D721Med (cell line): ENCODE results near the gene NLGN4X.

Experiments used
- DNase-seq: peaks from one replicate; pipeline ENCODE4 v3.0.0; 2011; ENCODE audit warnings: low spot score; ENCODE audit not compliant: insufficient read length
- FAIRE-seq: peaks from 2 replicates; lab custom pipeline; 2011; peaks lifted over from hg19 to GRCh38; lab: Jason Lieb, UNC
- TF ChIP-seq, protein P1 (sequence below): IDR thresholded peaks from 2 replicates; pipeline ENCODE4 v1.5.1; 2012; ENCODE audit warnings: mild to moderate bottlenecking, control low read depth; ENCODE audit not compliant: insufficient read depth; ENCODE audit errors: missing control alignments

Gene NLGN4X

DNA sequence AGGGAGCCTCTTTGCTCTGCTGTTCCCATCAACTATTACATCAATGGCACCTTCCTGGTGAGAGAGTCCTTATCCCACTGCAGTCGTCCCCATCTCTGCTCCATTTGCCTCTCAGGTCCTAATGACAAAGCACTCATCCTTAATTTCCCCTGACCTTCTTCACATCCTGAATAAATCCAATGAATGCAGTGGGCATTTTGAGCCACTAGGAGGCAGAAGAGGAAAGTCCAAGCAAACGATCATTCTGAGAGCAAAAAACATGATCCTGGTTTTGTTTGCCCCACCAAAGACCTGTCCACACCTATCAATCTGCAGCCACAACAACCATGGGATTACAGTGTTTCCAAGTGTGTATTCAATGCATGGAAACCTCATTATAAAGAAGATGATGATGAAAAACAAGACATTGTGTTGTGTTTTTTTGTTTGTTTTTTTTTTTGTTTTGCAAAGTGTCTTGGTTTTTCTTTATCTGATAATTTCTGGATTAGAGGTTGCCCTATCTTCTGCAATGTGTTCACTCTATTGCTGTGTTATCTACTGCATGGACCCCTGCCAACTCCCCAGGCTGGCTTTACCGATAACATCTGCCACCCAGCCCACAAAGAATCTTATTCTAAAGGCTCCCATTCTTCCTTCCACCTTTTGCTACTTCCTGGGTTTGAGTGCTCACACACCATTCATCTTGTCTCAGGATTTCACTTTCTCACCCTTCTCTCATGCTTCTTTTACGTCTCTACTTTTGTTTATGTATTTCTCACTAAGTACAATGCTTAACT lies 207.2 kb downstream of the NLGN4X start:
- DNase-seq (no peak), FAIRE-seq (peak; percentile 76)
- TF ChIP-seq, protein P1, sequence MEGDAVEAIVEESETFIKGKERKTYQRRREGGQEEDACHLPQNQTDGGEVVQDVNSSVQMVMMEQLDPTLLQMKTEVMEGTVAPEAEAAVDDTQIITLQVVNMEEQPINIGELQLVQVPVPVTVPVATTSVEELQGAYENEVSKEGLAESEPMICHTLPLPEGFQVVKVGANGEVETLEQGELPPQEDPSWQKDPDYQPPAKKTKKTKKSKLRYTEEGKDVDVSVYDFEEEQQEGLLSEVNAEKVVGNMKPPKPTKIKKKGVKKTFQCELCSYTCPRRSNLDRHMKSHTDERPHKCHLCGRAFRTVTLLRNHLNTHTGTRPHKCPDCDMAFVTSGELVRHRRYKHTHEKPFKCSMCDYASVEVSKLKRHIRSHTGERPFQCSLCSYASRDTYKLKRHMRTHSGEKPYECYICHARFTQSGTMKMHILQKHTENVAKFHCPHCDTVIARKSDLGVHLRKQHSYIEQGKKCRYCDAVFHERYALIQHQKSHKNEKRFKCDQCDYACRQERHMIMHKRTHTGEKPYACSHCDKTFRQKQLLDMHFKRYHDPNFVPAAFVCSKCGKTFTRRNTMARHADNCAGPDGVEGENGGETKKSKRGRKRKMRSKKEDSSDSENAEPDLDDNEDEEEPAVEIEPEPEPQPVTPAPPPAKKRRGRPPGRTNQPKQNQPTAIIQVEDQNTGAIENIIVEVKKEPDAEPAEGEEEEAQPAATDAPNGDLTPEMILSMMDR = peak; percentile 77

DNA sequence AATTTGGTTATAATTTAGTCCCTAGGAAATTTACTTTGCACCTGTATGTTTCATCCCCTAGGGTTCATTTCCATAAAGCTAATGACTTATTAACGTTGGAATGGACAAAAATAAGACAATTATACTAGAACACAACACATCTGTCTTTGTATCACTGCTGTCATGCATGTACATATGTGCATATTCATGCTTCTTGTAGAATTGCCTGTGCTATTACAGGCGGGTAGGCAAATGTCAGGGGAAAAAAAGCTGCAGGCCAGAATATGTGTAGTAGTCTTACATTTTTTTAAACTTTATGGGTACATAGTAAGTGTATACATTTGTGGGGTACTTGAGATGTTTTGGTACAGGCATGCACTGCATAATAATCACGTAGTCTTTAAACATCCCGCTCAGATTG lies 209.6 kb downstream of the NLGN4X start:
- no peak for FAIRE-seq

DNA sequence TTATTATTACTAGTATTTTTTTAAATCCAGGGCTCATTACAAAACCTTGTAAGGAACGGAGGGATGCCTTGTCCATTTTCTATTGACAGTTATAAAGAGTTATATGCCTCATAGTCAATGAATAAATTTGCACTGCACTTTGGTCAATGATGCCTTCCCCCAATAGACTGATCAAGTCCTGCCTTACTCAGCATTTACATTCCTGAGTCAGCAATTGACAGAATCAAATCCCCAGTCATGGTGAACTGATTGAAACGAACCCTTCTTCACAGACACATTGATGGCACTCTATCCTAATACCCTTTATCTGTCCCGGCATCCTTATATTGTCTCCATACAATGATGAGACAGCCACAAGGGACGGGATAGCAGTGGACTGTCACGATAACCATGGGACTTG lies 213.2 kb downstream of the NLGN4X start:
- no peak for FAIRE-seq
- no peak for DNase-seq
- TF ChIP-seq, protein P1 = no peak

More for the DNA sequence above, 209.6 kb downstream of the NLGN4X start:
- TF ChIP-seq, protein P1 = no peak
- DNase-seq = no peak

DNA sequence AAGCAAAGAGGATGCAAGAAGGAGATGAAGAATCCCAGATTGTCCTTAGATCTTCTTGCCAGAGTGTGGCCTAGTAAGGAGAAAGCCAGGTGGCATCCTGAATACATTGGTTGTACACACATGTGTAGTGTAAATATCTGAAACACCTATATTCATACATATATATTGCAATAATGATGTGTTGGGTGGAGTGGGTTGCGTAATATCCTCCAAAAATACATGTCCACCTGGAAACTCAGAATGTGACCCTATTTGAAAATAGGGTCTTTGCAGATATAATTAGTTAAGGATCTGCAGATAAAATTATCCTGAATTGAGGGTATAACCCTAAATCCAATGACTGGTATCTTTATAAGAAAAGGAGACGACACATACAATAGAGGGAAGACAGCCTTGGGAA lies 216.3 kb downstream of the NLGN4X start:
- TF ChIP-seq, protein P1 = no peak
- FAIRE-seq (no peak), DNase-seq (no peak)

- DNase-seq = no peak
- TF ChIP-seq, protein P1 = no peak
- no peak for FAIRE-seq
These were observed 222.8 kb downstream of the NLGN4X start for GRCh38 chrX:6005856-6006255.

GRCh38 chrX:6004529-6004928 lies 224.1 kb downstream of the NLGN4X start:
- TF ChIP-seq, protein P1 = no peak
- FAIRE-seq = no peak
- DNase-seq = no peak

GRCh38 chrX:6002056-6002455 lies 226.6 kb downstream of the NLGN4X start:
- FAIRE-seq (no peak), DNase-seq (no peak)
- TF ChIP-seq, protein P1 = no peak
